ENCODE results near the gene R3HCC1L.

R3HCC1L gene

DNA sequence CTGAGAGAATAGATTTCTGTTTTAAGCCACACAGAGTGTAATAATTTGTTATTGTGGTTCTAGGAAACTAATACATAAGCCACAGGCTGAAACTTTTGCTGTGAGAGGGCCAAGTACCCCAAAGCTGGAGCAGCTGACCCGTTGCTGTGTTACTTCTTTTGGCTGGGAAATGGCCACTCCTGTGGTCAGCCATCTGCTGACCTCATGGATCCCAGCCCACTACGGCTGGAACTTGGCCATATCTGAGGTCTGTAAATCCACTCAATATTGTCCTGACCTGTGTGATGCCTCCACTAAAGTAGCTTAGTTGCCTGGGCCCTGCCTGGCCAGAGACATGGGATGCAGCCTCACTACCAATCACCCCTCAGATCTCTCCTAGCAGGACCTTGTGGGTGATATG lies 151.0 kb downstream of the R3HCC1L start:
- TF ChIP-seq, protein P1, sequence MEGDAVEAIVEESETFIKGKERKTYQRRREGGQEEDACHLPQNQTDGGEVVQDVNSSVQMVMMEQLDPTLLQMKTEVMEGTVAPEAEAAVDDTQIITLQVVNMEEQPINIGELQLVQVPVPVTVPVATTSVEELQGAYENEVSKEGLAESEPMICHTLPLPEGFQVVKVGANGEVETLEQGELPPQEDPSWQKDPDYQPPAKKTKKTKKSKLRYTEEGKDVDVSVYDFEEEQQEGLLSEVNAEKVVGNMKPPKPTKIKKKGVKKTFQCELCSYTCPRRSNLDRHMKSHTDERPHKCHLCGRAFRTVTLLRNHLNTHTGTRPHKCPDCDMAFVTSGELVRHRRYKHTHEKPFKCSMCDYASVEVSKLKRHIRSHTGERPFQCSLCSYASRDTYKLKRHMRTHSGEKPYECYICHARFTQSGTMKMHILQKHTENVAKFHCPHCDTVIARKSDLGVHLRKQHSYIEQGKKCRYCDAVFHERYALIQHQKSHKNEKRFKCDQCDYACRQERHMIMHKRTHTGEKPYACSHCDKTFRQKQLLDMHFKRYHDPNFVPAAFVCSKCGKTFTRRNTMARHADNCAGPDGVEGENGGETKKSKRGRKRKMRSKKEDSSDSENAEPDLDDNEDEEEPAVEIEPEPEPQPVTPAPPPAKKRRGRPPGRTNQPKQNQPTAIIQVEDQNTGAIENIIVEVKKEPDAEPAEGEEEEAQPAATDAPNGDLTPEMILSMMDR (IDR thresholded peaks at IDR 0.05) = no peak
- Histone ChIP-seq H3K4me1 (ENCODE audit: control insufficient read depth in 1 of 2, insufficient read depth in 1 of 2, low read depth in 1 of 2, low read length in 1 of 2) (no peaks in the 10 kb centered on the region), H3K27me3 (peaks cover 39% of the 10 kb centered on the region), H3K4me3 (ENCODE audit: low read depth in 1 of 2, low read length in 1 of 2) (no peak overlapping the region), H3K9me3 (no peaks in the 10 kb centered on the region), H3K27ac (no peak overlapping the region), H3K36me3 (no peaks in the 10 kb centered on the region)

DNA sequence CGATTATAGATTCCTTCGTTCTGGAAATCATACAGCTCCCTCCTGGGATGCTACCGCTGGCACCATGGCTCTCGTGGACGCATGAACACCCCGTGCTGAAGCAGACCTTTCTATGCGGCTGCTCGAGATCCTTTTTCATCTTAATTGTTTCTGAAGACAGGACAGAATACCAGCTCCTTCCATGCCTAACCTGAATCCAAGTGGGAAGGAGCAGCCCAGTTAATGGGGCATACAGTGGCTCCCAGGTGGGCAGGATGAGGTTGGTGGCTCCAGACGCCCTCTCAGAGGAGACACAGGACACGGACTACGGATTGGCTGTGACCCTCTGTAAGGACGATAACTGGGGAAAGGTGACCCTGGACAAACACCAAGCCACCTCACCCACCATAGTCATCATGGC lies 152.0 kb downstream of the R3HCC1L start:
- Histone ChIP-seq H3K4me3 (ENCODE audit: low read depth in 1 of 2, low read length in 1 of 2) (no peak overlapping the region), H3K27me3 (peaks cover 41% of the 10 kb centered on the region), H3K36me3 (no peaks in the 10 kb centered on the region), H3K27ac (no peak overlapping the region), H3K9me3 (no peaks in the 10 kb centered on the region), H3K4me1 (ENCODE audit: control insufficient read depth in 1 of 2, insufficient read depth in 1 of 2, low read depth in 1 of 2, low read length in 1 of 2) (no peaks in the 10 kb centered on the region)
- TF ChIP-seq, protein P1 (IDR thresholded peaks at IDR 0.05) = no peak

GRCh38 chr10:98287321-98287720 lies 152.9 kb downstream of the R3HCC1L start:
- no peak overlapping the region for H3K27ac ChIP-seq
- no peak overlapping the region for H3K4me3 ChIP-seq (ENCODE audit: low read depth in 1 of 2, low read length in 1 of 2)
- no peaks in the 10 kb centered on the region for H3K9me3 ChIP-seq
- H3K36me3 ChIP-seq = no peaks in the 10 kb centered on the region
- TF ChIP-seq, protein P1 (IDR thresholded peaks at IDR 0.05) = no peak
- no peaks in the 10 kb centered on the region for H3K4me1 ChIP-seq (ENCODE audit: control insufficient read depth in 1 of 2, insufficient read depth in 1 of 2, low read depth in 1 of 2, low read length in 1 of 2)
- H3K27me3 ChIP-seq = peaks cover 41% of the 10 kb centered on the region

DNA sequence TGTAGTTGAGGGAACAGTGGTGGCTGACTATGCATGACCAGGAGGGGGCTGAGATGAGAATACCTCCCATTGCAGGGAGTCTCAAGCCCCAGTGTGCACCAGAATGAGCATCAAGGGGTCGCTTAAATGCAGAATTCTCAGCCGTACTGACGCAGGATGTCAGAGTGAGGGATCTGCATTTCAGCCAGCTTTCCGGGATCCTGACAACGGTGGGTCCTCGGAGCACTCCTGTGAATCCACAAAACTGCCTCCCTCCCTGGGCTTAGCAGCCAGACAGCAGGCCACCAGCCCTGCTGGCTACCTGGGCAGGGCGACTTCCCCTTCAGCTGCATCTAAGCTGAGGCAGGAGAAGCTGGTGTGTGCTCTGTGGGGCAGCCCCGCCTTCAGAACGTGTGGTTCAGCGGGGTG lies 155.3 kb downstream of the R3HCC1L start:
- Histone ChIP-seq H3K27ac (no peak overlapping the region), H3K27me3 (peaks cover 32% of the 10 kb centered on the region), H3K4me1 (ENCODE audit: control insufficient read depth in 1 of 2, insufficient read depth in 1 of 2, low read depth in 1 of 2, low read length in 1 of 2) (no peaks in the 10 kb centered on the region)

GRCh38 chr10:98292971-98293370 lies 158.5 kb downstream of the R3HCC1L start:
- Histone ChIP-seq H3K4me3 (ENCODE audit: low read depth in 1 of 2, low read length in 1 of 2) (no peak overlapping the region), H3K4me1 (ENCODE audit: control insufficient read depth in 1 of 2, insufficient read depth in 1 of 2, low read depth in 1 of 2, low read length in 1 of 2) (no peaks in the 10 kb centered on the region), H3K36me3 (no peaks in the 10 kb centered on the region), H3K9me3 (no peaks in the 10 kb centered on the region), H3K27ac (no peak overlapping the region), H3K27me3 (peaks cover 45% of the 10 kb centered on the region)
- TF ChIP-seq, protein P1 (IDR thresholded peaks at IDR 0.05) = no peak

More for the DNA sequence above, 155.3 kb downstream of the R3HCC1L start:
- H3K36me3 ChIP-seq = no peaks in the 10 kb centered on the region
- TF ChIP-seq, protein P1 (IDR thresholded peaks at IDR 0.05) = no peak
- H3K9me3 ChIP-seq = no peaks in the 10 kb centered on the region
- H3K4me3 ChIP-seq (ENCODE audit: low read depth in 1 of 2, low read length in 1 of 2) = no peak overlapping the region
